DOHH2 (cell line): ENCODE measurements around the gene FBRSL1.

Experiments used
- H3F3A ChIP-seq: fragments of 200-600 bp; sonication (generic), shearing (Covaris generic); 2 replicates; pipeline ENCODE4 v1.6.0; 2016; ENCODE audit warnings: antibody characterized with exemption, mild to moderate bottlenecking; ENCODE audit not compliant: control insufficient read depth, insufficient read depth
- H3K27ac ChIP-seq: fragments of 200-600 bp; sonication (generic); 2 replicates; pipeline ENCODE4 v1.5.1; 2014; ENCODE audit warnings: low read depth, mild to moderate bottlenecking, low read length, moderate library complexity
- H3K27me3 ChIP-seq: fragments of 200-600 bp; sonication (generic); 2 replicates; pipeline ENCODE4 v1.6.1; 2014; ENCODE audit warnings: mild to moderate bottlenecking, low read length, mixed read lengths; ENCODE audit not compliant: control insufficient read depth
- H3K36me3 ChIP-seq: fragments of 200-600 bp; sonication (generic); 2 replicates; pipeline ENCODE4 v1.6.1; 2014; ENCODE audit warnings: mild to moderate bottlenecking, low read length, moderate library complexity, mixed read lengths; ENCODE audit not compliant: control insufficient read depth
- H3K4me1 ChIP-seq: fragments of 200-600 bp; sonication (generic); 2 replicates; pipeline ENCODE4 v1.6.1; 2014; ENCODE audit warnings: mild to moderate bottlenecking, low read length, mixed read lengths; ENCODE audit not compliant: control insufficient read depth
- H3K4me2 ChIP-seq: fragments of 200-600 bp; sonication (generic); 2 replicates; pipeline ENCODE4 v1.6.0; 2014; ENCODE audit warnings: mild to moderate bottlenecking, low read length, moderate library complexity
- H3K4me3 ChIP-seq: fragments of 200-600 bp; sonication (generic); 2 replicates; pipeline ENCODE4 v1.5.1; 2014; ENCODE audit warnings: mild to moderate bottlenecking, low read length, mixed read lengths
- H3K79me2 ChIP-seq: fragments of 200-600 bp; sonication (generic); 2 replicates; pipeline ENCODE4 v1.6.1; 2014; ENCODE audit warnings: mild to moderate bottlenecking, low read length, mixed read lengths; ENCODE audit not compliant: control insufficient read depth
- H3K9me2 ChIP-seq: fragments of 200-600 bp; sonication (generic); replicated peaks from 2 replicates; pipeline ENCODE4 v1.6.1; 2014; ENCODE audit warnings: mild to moderate bottlenecking, low read length, mixed read lengths; ENCODE audit not compliant: control insufficient read depth
- H3K9me3 ChIP-seq: fragments of 200-600 bp; sonication (generic); 2 replicates; pipeline ENCODE4 v1.6.1; 2014; ENCODE audit warnings: antibody characterized with exemption, low read length, mixed read lengths; ENCODE audit not compliant: control insufficient read depth, insufficient read depth
- H4K20me1 ChIP-seq: fragments of 200-600 bp; sonication (generic); 2 replicates; pipeline ENCODE4 v1.6.0; 2014; ENCODE audit warnings: low read depth, mild to moderate bottlenecking, antibody characterized with exemption, low read length, moderate library complexity; ENCODE audit not compliant: control insufficient read depth, insufficient read depth
- CTCF ChIP-seq: fragments of 200-600 bp; sonication (generic); IDR thresholded peaks from one replicate; pipeline ENCODE4 v1.5.1; 2014; ENCODE audit warnings: antibody characterized with exemption, mild to moderate bottlenecking, low read depth, low read length; ENCODE audit not compliant: poor library complexity, severe bottlenecking
- EZH2phosphoT487 ChIP-seq: fragments of 200-600 bp; sonication (generic); IDR thresholded peaks from 2 replicates; pipeline ENCODE4 v1.6.1; 2017; ENCODE audit warnings: borderline replicate concordance, mild to moderate bottlenecking, antibody characterized with exemption, low read length, moderate library complexity, mixed read lengths

The FBRSL1 gene

GRCh38 chr12:132479938-132480622, 9.9 kb upstream of the FBRSL1 start:
- H3K9me3 ChIP-seq: no peaks in the 10 kb centered on the region
- no peaks in the 10 kb centered on the region for H3K79me2 ChIP-seq
- no peak for TF ChIP-seq EZH2phosphoT487
- TF ChIP-seq CTCF: no peak
- no peak overlapping the region for H3K4me2 ChIP-seq
- no peaks in the 10 kb centered on the region for H3F3A ChIP-seq
- H3K4me1 ChIP-seq: peaks cover 20% of the 10 kb centered on the region
- H3K4me3 ChIP-seq: no peak overlapping the region
- no peaks in the 10 kb centered on the region for H3K36me3 ChIP-seq
- no peaks in the 10 kb centered on the region for H3K9me2 ChIP-seq
- peaks cover 6% of the 10 kb centered on the region for H3K27me3 ChIP-seq
- H4K20me1 ChIP-seq: no peaks in the 10 kb centered on the region
- H3K27ac ChIP-seq: no peak overlapping the region

GRCh38 chr12:132480623-132481132, 9.3 kb upstream of the FBRSL1 start:
- no peaks in the 10 kb centered on the region for H3K36me3 ChIP-seq
- no peak overlapping the region for H3K4me3 ChIP-seq
- H3F3A ChIP-seq: no peaks in the 10 kb centered on the region
- peaks cover 6% of the 10 kb centered on the region for H3K27me3 ChIP-seq
- no peak overlapping the region for H3K4me2 ChIP-seq
- no peak overlapping the region for H3K27ac ChIP-seq
- no peak for TF ChIP-seq CTCF
- TF ChIP-seq EZH2phosphoT487: no peak
- H4K20me1 ChIP-seq: no peaks in the 10 kb centered on the region
- no peaks in the 10 kb centered on the region for H3K9me2 ChIP-seq
- no peaks in the 10 kb centered on the region for H3K79me2 ChIP-seq
- no peaks in the 10 kb centered on the region for H3K9me3 ChIP-seq
- peaks cover 16% of the 10 kb centered on the region for H3K4me1 ChIP-seq

- TF ChIP-seq CTCF (no peak), EZH2phosphoT487 (no peak)
- peaks cover 13% of the 10 kb centered on the region for H3K27me3 ChIP-seq
- no peaks in the 10 kb centered on the region for H4K20me1 ChIP-seq
Observed at GRCh38 chr12:132481345-132481744, 8.6 kb upstream of the FBRSL1 start.

More at GRCh38 chr12:132481345-132481744, 8.6 kb upstream of the FBRSL1 start:
- Histone ChIP-seq H3K27ac (no peak overlapping the region), H3K9me2 (no peaks in the 10 kb centered on the region), H3K79me2 (no peaks in the 10 kb centered on the region), H3K9me3 (no peaks in the 10 kb centered on the region), H3K4me2 (no peak overlapping the region), H3K4me3 (no peak overlapping the region), H3K4me1 (peaks cover 14% of the 10 kb centered on the region), H3K36me3 (no peaks in the 10 kb centered on the region), H3F3A (no peaks in the 10 kb centered on the region)
